IMR-90 (cell line): ENCODE data around the gene ADGRG1. TPM values are rescaled to one million over a fixed set of nuclear protein-coding genes. Genes with fewer than 3 reads are reported as not detected.
A peak's percentile ranks its signal among the peaks of the same experiment; 100 is the strongest.

Experiments used
- ATAC-seq: fragments of 200-7000 bp; cut with Tn5 transposase; 2 replicates; pipeline ENCODE4 v1.9.1; 2020; ENCODE audit warnings: low read depth, mild to moderate bottlenecking, moderate library complexity
- BruUV-seq: library from RNA; stranded (reverse); fragments of 400-500 nt; replicated peaks from 2 replicates; lab custom pipeline; 2021; lab: Mats Ljungman, UMichigan
- CTCF ChIA-PET: fragments of 300-600 bp; formaldehyde crosslinking; extraction: SDS; loops from one replicate; lab custom pipeline; 2021; ENCODE audit warnings: antibody characterized with exemption; lab: Yijun Ruan, JAX
- POLR2A ChIA-PET: fragments of 300-600 bp; sonication (Branson Sonifier 250); formaldehyde crosslinking; loops from one replicate; lab custom pipeline; 2022; ENCODE audit warnings: antibody characterized with exemption; ENCODE audit not compliant: unreplicated experiment; lab: Charles Lee
- DNase-seq: peaks from one replicate; pipeline ENCODE4 v3.0.0; 2013
- H2AFZ ChIP-seq: replicated peaks from 2 replicates; pipeline ENCODE3; 2013; ENCODE audit warnings: low read length, mild to moderate bottlenecking; ENCODE audit not compliant: poor library complexity
- H2AK5ac ChIP-seq: 2 replicates; pipeline ENCODE4 v1.6.1; 2013; ENCODE audit warnings: low read depth, low read length, inconsistent platforms
- H2AK9ac ChIP-seq: replicated peaks from 2 replicates; pipeline ENCODE3; 2013; ENCODE audit warnings: mild to moderate bottlenecking, low read depth, low read length, moderate library complexity; ENCODE audit not compliant: poor library complexity
- H2BK120ac ChIP-seq: 2 replicates; pipeline ENCODE4 v1.6.1; 2013; ENCODE audit warnings: low read depth, low read length, inconsistent platforms
- H2BK15ac ChIP-seq: 3 replicates; pipeline ENCODE4 v1.6.1; 2013; ENCODE audit warnings: low read depth, low read length, inconsistent platforms
- H2BK20ac ChIP-seq: 2 replicates; pipeline ENCODE4 v1.6.1; 2013; ENCODE audit warnings: low read depth, mild to moderate bottlenecking, inconsistent platforms, low read length, moderate library complexity
- H2BK5ac ChIP-seq: 2 replicates; pipeline ENCODE4 v1.6.1; 2013; ENCODE audit warnings: mild to moderate bottlenecking, low read depth, low read length, inconsistent platforms; ENCODE audit not compliant: poor library complexity, severe bottlenecking
- H3K14ac ChIP-seq: replicated peaks from 2 replicates; pipeline ENCODE4 v1.6.1; 2013; ENCODE audit warnings: low read depth, low read length, inconsistent platforms
- H3K18ac ChIP-seq: 2 replicates; pipeline ENCODE4 v1.6.1; 2013; ENCODE audit warnings: low read depth, low read length, control low read depth
- H3K23ac ChIP-seq: 2 replicates; pipeline ENCODE4 v1.6.1; 2013; ENCODE audit warnings: low read depth, low read length, inconsistent platforms
- H3K27ac ChIP-seq: 2 replicates; pipeline ENCODE4 v1.5.1; 2013; ENCODE audit warnings: mild to moderate bottlenecking, control low read depth, low read length; ENCODE audit not compliant: insufficient read depth
- H3K27me3 ChIP-seq: 2 replicates; pipeline ENCODE4 v1.6.1; 2013; ENCODE audit warnings: low read length; ENCODE audit not compliant: control insufficient read depth, insufficient read depth
- H3K36me3 ChIP-seq: 2 replicates; pipeline ENCODE4 v1.6.1; 2013; ENCODE audit warnings: low read length, mixed read lengths; ENCODE audit not compliant: control insufficient read depth, insufficient read depth
- H3K4ac ChIP-seq: 2 replicates; pipeline ENCODE4 v1.6.1; 2013; ENCODE audit warnings: low read depth, low read length, inconsistent platforms
- H3K4me1 ChIP-seq: 2 replicates; pipeline ENCODE4 v1.6.1; 2013; ENCODE audit warnings: low read length, mixed read lengths; ENCODE audit not compliant: control insufficient read depth, insufficient read depth
- H3K4me2 ChIP-seq: 2 replicates; pipeline ENCODE4 v1.6.1; 2013; ENCODE audit warnings: low read depth, mild to moderate bottlenecking, control low read depth, low read length, moderate library complexity
- H3K4me3 ChIP-seq: 2 replicates; pipeline ENCODE4 v1.5.1; 2013; ENCODE audit warnings: low read depth, mild to moderate bottlenecking, control low read depth, low read length, moderate library complexity; ENCODE audit not compliant: insufficient read depth
- H3K56ac ChIP-seq: 2 replicates; pipeline ENCODE4 v1.6.1; 2013; ENCODE audit warnings: low read length, inconsistent platforms; ENCODE audit not compliant: insufficient read depth; ENCODE audit errors: extremely low read depth
- H3K79me1 ChIP-seq, 2 experiments: 2 replicates each; pipeline ENCODE4 v1.6.1; 2013; ENCODE audit warnings: low read length in 2 of 2, inconsistent platforms in 1 of 2, low read depth in 1 of 2
- H3K9ac ChIP-seq: 2 replicates; pipeline ENCODE4 v1.6.1; 2013; ENCODE audit warnings: low read depth, low read length, control low read depth
- H3K9me1 ChIP-seq: 2 replicates; pipeline ENCODE4 v1.6.1; 2013; ENCODE audit warnings: low read length, inconsistent platforms; ENCODE audit not compliant: insufficient read depth
- H3K9me3 ChIP-seq: 2 replicates; pipeline ENCODE4 v1.6.1; 2013; ENCODE audit warnings: low read length; ENCODE audit not compliant: control insufficient read depth, insufficient read depth
- H4K20me1 ChIP-seq: 2 replicates; pipeline ENCODE4 v1.6.1; 2013; ENCODE audit warnings: low read length, inconsistent platforms; ENCODE audit not compliant: insufficient read depth
- H4K5ac ChIP-seq: 2 replicates; pipeline ENCODE4 v1.6.1; 2013; ENCODE audit warnings: mild to moderate bottlenecking, low read depth, low read length, control low read depth
- H4K8ac ChIP-seq, 2 experiments: 2 replicates each; pipeline ENCODE4 v1.6.1; 2013; ENCODE audit warnings: low read depth in 2 of 2, low read length in 2 of 2, control low read depth in 1 of 2, inconsistent platforms in 1 of 2
- H4K91ac ChIP-seq: 2 replicates; pipeline ENCODE4 v1.6.1; 2013; ENCODE audit warnings: low read depth, low read length, inconsistent platforms; ENCODE audit not compliant: insufficient read depth
- CHD1 ChIP-seq: IDR thresholded peaks from 2 replicates; pipeline ENCODE4 v1.6.1; 2012; ENCODE audit warnings: low read depth, low read length, improper control_type of control experiment
- MAFK ChIP-seq: IDR thresholded peaks from 2 replicates; pipeline ENCODE4 v1.6.1; 2012; ENCODE audit warnings: low read depth, low read length, improper control_type of control experiment
- MAZ ChIP-seq: IDR thresholded peaks from 2 replicates; pipeline ENCODE4 v1.6.1; 2012; ENCODE audit warnings: low read depth, mild to moderate bottlenecking, low read length, improper control_type of control experiment, moderate library complexity, borderline replicate concordance
- MXI1 ChIP-seq: IDR thresholded peaks from 2 replicates; pipeline ENCODE4 v1.6.1; 2012; ENCODE audit warnings: low read depth, mild to moderate bottlenecking, low read length, moderate library complexity, borderline replicate concordance
- RAD21 ChIP-seq: IDR thresholded peaks from 2 replicates; pipeline ENCODE4 v1.6.1; 2012; ENCODE audit warnings: low read length, improper control_type of control experiment
- RCOR1 ChIP-seq: IDR thresholded peaks from 2 replicates; pipeline ENCODE4 v1.6.1; 2012; ENCODE audit warnings: mild to moderate bottlenecking, low read length, improper control_type of control experiment; ENCODE audit not compliant: insufficient replicate concordance
- RFX5 ChIP-seq: IDR thresholded peaks from 2 replicates; pipeline ENCODE4 v1.8.0; 2012; ENCODE audit warnings: low read depth, mild to moderate bottlenecking, low read length, moderate library complexity
- WGBS, 2 experiments: methylation state at CpG; one replicate each; pipeline versions ENCODE4 v1.1.5 to v1.1.7; 2013; ENCODE audit warnings: missing lambda C conversion rate in 2 of 2; ENCODE audit not compliant: insufficient read length in 1 of 2; ENCODE audit errors: extremely low coverage in 2 of 2; 5-methylcytosine and 5-hydroxymethylcytosine counted together
- dilution Hi-C: fragments of 300-500 bp; cut with HindIII; formaldehyde crosslinking; loops from one replicate; pipeline ENCODE4 v1.14.3; 2018; ENCODE audit warnings: low sequenced_read_pairs; ENCODE audit not compliant: unreplicated experiment
- in situ Hi-C: fragments of 300-500 bp; cut with MboI; formaldehyde crosslinking; loops from 3 replicates; pipeline ENCODE4 v1.14.3; 2019; ENCODE audit warnings: low sequenced_read_pairs, inconsistent platforms, mixed read lengths
- intact Hi-C: fragments of 100-400 bp; cut with micrococcal nuclease; formaldehyde crosslinking; loops from 2 replicates; pipeline ENCODE4 v1.10.0; 2022
- polyA plus RNA-seq, 3 experiments: library from polyadenylated mRNA; depleted of rRNA; stranded (reverse); fragments of >200 nt; gene quantifications; 2 replicates each; pipeline ENCODE4 v1.2.3, GENCODE V29; 2012; ENCODE audit warnings: low replicate concordance in 1 of 3
- total RNA-seq: library from RNA; depleted of rRNA; stranded (reverse); fragments of >200 nt; gene quantifications from 2 replicates; pipeline ENCODE4 v1.2.3, GENCODE V29; 2012
- TF ChIP-seq, protein P1 (sequence below): fragments of 150-350 bp; IDR thresholded peaks from 2 replicates; pipeline ENCODE4 v1.6.1; 2016; ENCODE audit warnings: low read depth, mild to moderate bottlenecking, low read length, moderate library complexity, borderline replicate concordance

The ADGRG1 gene
- total and polyA plus RNA-seq, 2 of the 4 experiments (the other 2 are of a cell fraction), result 0.90 to 8.4 TPM

DNA sequence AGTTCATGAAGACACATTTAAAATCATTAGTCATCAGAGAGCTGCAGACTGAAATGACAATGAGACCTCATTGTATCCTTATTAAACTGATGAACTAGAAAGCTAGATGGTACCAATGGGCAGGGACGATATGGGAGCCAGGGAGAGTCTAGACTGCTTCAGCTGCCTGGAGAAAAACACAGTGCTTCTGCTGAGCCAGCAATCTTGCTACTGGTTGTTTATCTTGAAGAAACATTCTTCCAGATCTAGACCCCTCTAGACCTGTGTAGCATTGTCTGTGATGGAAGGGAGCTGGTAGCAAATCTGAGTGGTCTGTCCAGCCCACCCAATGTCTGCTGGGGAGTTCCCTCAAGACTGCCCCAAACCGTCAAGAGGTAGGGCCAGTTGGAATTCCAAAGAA lies 64.2 kb downstream of the ADGRG1 start:
- DNase-seq (no peak), ATAC-seq (no peak)
- H2BK5ac ChIP-seq, result no peak overlapping the region
- H3K4ac ChIP-seq, result no peak overlapping the region
- H3K27ac ChIP-seq, result no peak overlapping the region
- no TSS peak for BruUV-seq
- H4K8ac ChIP-seq, result no peak overlapping the region
- no peaks in the 10 kb centered on the region for H4K20me1 ChIP-seq
- dilution Hi-C loops, result no loop called here
- no peak overlapping the region for H2BK15ac ChIP-seq
- no peak overlapping the region for H2AK9ac ChIP-seq
- H3K79me1 ChIP-seq, result no peaks in the 10 kb centered on the region
- H3K9ac ChIP-seq, result no peak overlapping the region
- POLR2A ChIA-PET, result no interaction called here
- H3K14ac ChIP-seq, result no peak overlapping the region
- no peak overlapping the region for H3K4me3 ChIP-seq
- no peak for TF ChIP-seq RCOR1
- TF ChIP-seq MAFK, result peak; percentile 59
- TF ChIP-seq CHD1, result no peak
- TF ChIP-seq, protein P1, sequence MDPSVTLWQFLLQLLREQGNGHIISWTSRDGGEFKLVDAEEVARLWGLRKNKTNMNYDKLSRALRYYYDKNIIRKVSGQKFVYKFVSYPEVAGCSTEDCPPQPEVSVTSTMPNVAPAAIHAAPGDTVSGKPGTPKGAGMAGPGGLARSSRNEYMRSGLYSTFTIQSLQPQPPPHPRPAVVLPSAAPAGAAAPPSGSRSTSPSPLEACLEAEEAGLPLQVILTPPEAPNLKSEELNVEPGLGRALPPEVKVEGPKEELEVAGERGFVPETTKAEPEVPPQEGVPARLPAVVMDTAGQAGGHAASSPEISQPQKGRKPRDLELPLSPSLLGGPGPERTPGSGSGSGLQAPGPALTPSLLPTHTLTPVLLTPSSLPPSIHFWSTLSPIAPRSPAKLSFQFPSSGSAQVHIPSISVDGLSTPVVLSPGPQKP, result no peak
- TF ChIP-seq RFX5, result no peak
- TF ChIP-seq RAD21, result no peak
- no peak for TF ChIP-seq MXI1
- no peak for TF ChIP-seq MAZ
- no peaks in the 10 kb centered on the region for H3K36me3 ChIP-seq
- H3K9me3 ChIP-seq, result no peaks in the 10 kb centered on the region
- no peak overlapping the region for H4K91ac ChIP-seq
- H3K18ac ChIP-seq, result no peak overlapping the region
- H3K27me3 ChIP-seq, result peaks cover 72% of the 10 kb centered on the region
- no peak overlapping the region for H2BK120ac ChIP-seq
- 0% methylated on average over 1 of the region's 2 CpGs; no CpG with 5 or more reads in 1 of the 2 experiments for WGBS, 2 experiments
- H4K5ac ChIP-seq, result no peak overlapping the region
- H2BK20ac ChIP-seq, result no peak overlapping the region
- no peaks in the 10 kb centered on the region for H3K4me1 ChIP-seq
- no peak overlapping the region for H3K23ac ChIP-seq
- no peak overlapping the region for H3K56ac ChIP-seq
- no peak overlapping the region for H3K4me2 ChIP-seq
- no peaks in the 10 kb centered on the region for H3K9me1 ChIP-seq
- no peak overlapping the region for H2AFZ ChIP-seq
- CTCF ChIA-PET, result no interaction called here
- intact Hi-C loops, result no loop called here
- in situ Hi-C loops, result no loop called here
- H2AK5ac ChIP-seq, result no peak overlapping the region
